Measurements from ENCODE around the gene SERPIND1.
"Not testable (repeated sequence)": the region's sequence is repeated elsewhere in the genome, so short reads cannot be mapped to it uniquely, and the experiment has no call there.

Gene SERPIND1

DNA sequence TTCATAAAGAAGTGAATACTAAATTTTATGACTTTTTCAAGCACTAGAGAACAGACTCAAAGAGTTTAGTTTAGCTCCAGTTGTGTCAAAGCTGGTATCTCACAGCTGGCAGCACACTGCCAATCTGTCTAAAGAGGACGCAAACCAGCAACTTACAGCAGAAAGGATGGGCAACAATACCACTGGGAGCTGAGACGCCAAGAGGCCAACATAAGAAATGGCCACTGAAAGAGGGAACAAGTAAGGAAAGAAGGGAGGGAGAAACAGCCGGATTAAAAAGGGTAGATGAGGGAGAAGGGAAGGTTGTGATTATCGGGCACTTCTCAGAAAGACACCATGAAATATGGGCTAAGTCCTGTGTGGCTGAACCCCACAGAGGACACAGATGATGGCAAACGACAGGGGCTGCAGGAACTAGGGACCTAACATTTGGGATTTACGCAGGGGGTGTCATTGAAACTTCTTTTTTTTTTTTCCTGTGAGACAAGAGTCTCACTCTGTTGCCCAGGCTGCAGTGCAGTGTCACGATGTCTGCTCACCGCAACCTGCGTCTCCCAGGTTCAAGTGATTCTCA, 41.7 kb downstream of the SERPIND1 start:
- DNase-seq (ENCODE audit: low spot score), result no peak

DNA sequence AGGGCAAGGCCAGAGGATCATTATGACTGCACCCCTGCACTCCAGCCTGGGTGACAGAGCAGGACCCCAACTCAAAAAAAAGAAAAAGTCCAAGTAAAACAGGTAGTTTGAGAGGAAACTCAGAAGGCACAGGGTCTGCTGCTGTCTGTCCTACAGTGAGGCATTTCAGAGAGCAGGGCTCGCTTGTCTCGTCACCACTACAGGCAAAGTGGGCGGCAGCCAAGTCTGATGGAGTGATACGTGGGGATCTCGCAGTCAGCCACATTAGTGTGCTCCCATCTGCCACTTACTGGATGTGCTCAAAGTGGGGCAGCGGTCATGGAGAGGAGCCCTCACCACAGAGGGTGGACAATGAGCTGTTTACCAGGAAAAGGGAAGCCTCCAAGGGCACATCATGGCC, 42.6 kb downstream of the SERPIND1 start:
- DNase-seq (ENCODE audit: low spot score), result no peak

- no peak for DNase-seq (ENCODE audit: low spot score)
Observed at GRCh38 chr22:20818471-20818870, 44.6 kb downstream of the SERPIND1 start.

- DNase-seq (ENCODE audit: low spot score), result no peak
Observed at GRCh38 chr22:20819471-20819870, 45.6 kb downstream of the SERPIND1 start.

- DNase-seq (ENCODE audit: low spot score), result not testable (repeated sequence)
Observed at GRCh38 chr22:20821717-20822239, 47.9 kb downstream of the SERPIND1 start.

DNA sequence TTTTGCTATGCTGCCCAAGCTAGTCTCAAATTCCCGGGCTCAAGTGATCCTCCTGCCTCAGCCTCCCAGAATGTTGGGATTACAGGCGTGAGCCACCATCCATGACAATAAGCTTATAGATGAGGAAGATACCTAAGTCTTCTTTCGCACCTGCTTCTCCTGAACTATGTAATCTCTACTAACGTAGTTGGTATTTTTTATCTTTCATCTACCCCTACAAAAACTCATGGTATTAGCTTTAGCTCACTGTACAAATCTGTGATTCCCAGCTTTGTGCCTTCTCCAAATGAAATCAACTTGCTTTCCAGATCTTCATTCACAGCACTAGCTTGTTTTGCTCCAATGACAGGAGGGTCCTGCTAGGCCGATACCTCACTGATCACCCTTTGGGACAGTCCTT, 48.3 kb downstream of the SERPIND1 start:
- no peak for DNase-seq (ENCODE audit: low spot score)

DNA sequence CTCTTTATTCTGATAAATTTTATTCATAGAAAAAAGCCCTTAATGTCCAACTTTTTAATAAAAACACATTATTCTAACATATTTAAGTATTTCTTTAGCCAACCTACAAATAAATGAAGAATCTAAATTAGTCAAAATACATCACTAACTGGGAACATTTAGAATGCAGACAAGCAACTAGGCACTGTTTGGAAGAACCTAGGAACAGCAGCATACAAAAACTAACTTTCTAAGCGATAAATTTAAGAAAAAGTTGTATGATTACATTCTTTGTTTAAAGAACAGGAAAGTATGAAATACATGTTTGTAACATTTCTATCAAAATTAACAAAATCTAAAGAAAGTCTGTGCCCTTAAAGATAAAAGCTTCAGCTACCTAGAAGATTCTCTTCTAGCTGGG, 49.4 kb downstream of the SERPIND1 start:
- no peak for DNase-seq (ENCODE audit: low spot score)

GRCh38 chr22:20825216-20825615, 51.3 kb downstream of the SERPIND1 start:
- DNase-seq (ENCODE audit: low spot score), result not testable (repeated sequence)

- no peak for DNase-seq (ENCODE audit: low spot score)
Observed at GRCh38 chr22:20825624-20826023, 51.7 kb downstream of the SERPIND1 start.

- DNase-seq (ENCODE audit: low spot score), result not testable (repeated sequence)
Observed at GRCh38 chr22:20826373-20827152, 52.6 kb downstream of the SERPIND1 start.

DNA sequence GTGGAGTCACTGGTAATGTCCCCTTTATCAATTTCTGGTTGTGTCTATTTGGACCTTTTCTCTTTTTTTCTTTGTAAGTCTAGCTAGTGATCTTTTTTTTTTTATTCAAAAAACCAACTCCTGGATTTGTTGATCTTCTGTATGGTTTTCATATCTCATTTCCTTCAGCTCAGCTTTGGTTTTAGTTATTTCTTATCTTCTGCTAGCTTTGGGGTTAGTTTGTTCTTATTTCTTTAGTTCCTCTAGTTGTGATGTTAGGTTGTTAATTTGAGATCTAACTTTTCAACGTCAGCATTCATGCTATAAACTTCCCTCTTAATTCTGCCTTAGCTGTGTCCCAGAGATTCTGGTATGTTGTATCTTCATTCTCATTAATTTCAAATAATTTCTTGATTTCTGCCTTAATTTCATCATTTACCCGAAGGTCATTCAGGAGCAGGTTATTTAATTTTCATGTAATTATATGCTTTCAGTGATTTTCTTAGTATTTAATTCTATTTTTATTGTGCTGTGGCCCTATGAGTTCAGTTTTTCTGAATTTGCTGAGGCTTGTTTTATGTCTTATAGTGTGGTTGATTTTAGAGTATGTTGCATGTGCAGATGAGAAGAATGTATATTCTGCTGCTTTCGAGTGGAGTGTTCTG, 55.7 kb downstream of the SERPIND1 start:
- no peak for DNase-seq (ENCODE audit: low spot score)

DNA sequence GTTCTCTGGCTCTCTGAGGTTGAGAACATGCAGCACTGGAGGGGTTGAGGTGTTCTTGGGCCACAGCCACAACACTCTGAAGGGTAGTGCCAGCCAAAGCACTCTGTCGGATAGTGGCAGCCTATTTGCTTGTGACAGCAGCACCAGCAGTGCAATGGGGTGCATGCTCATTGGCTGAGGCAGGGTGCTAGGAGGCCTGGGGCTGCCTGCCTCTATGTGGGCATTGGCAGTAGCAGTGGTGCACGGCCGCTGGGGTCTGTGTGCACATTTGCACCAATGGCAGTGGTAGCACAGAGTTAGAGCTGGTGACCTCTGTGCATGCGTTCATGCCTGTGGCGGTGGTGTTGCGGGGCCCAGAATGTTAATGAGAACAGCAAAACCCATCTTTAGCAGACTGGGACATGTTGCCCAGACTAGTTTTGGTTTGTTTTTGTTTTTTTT, 59.3 kb downstream of the SERPIND1 start:
- no peak for DNase-seq (ENCODE audit: low spot score)

- DNase-seq (ENCODE audit: low spot score), result no peak
Observed at GRCh38 chr22:20834206-20834605, 60.3 kb downstream of the SERPIND1 start.

DNA sequence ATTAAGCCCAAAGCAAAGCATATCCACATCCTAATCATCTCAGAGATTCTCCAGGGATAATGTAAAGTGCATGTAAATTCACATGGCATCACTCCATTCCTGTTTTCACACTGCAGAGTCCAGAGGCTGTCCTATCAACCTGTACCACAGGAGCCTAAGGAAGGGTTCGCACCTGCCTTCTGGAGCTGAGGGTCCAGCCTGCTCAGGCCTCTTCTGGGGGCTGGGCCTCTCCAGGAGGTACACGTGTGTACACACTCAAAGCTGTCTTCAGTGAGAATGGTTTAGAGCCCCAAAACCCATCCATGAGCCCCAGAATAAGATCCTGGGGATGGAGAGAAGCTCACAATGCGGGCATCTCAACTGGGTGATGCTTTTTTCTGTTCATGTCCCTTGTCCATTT, 60.8 kb downstream of the SERPIND1 start:
- no peak for DNase-seq (ENCODE audit: low spot score)

All from kidney capillary endothelial cell (primary cell).